A549 (cell line): ENCODE results near the gene DYRK1A.

Experiments
- MYC ChIP-seq: IDR thresholded peaks from 2 replicates; pipeline ENCODE4 v1.6.1; 2012; ENCODE audit warnings: mild to moderate bottlenecking, inconsistent platforms, low read length, improper control_type of control experiment, borderline replicate concordance
- POLR2A ChIP-seq: IDR thresholded peaks from 2 replicates; pipeline ENCODE4 v1.6.1; 2012; ENCODE audit warnings: mild to moderate bottlenecking, low read length
- RAD21 ChIP-seq, 2 experiments: fragments of >200 bp in 1 of 2; sonication (Bioruptor Twin) in 1 of 2; formaldehyde crosslinking in 1 of 2; IDR thresholded peaks in 1 of 2; conservative IDR thresholded peaks in 1 of 2; 2 replicates in 1 of 2; 3 replicates in 1 of 2; pipeline ENCODE4 v1.6.1; 2012 to 2018; ENCODE audit warnings: inconsistent platforms in 1 of 2
- RARB ChIP-seq: fragments of 250-450 bp; sonication (Bioruptor Pico); IDR thresholded peaks from 2 replicates; pipeline ENCODE4 v1.8.0; 2021; ENCODE audit warnings: mild to moderate bottlenecking, moderate library complexity
- RCOR1 ChIP-seq: fragments of 150-350 bp; IDR thresholded peaks from 2 replicates; pipeline ENCODE4 v1.6.1; 2014; ENCODE audit warnings: antibody characterized with exemption, low read length, low read depth
- SMC3 ChIP-seq: fragments of >200 bp; sonication (Bioruptor Twin); formaldehyde crosslinking; IDR thresholded peaks from 3 replicates; pipeline ENCODE4 v1.6.1; 2018; ENCODE audit warnings: inconsistent platforms
- TF ChIP-seq, protein P1 (sequence below): fragments of >200 bp; sonication (Bioruptor Twin); formaldehyde crosslinking; IDR thresholded peaks from 3 replicates; pipeline ENCODE4 v1.5.1; 2016
- TF ChIP-seq, protein P2 (sequence below): fragments of 450-650 bp; IDR thresholded peaks from 2 replicates; pipeline ENCODE4 v1.6.1; 2014; ENCODE audit warnings: antibody characterized with exemption

DNA sequence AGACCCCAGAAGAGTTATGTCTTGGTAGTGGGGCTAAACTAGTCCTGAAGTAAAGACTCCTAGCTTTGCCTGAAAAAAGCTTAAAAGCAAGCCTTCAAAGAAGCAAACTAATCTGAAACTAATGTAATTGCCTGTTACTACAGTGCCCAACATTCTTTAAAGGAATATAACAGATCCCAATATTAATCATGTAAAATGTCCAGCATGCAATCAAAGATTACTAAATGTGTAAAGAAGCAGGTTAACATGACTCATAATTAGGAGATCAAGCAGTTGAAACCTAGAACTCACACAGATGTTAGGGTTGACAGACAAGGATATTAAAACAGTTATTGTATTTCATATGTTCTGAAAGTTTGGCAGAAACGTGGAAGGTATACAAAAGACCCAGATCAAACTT lies 17.8 kb downstream of the DYRK1A start:
- TF ChIP-seq RAD21 (conservative IDR thresholded peaks at IDR 0.05 in 1 of 2, IDR thresholded peaks at IDR 0.05 in 1 of 2), result no peak
- TF ChIP-seq RCOR1, result no peak
- TF ChIP-seq, protein P1, sequence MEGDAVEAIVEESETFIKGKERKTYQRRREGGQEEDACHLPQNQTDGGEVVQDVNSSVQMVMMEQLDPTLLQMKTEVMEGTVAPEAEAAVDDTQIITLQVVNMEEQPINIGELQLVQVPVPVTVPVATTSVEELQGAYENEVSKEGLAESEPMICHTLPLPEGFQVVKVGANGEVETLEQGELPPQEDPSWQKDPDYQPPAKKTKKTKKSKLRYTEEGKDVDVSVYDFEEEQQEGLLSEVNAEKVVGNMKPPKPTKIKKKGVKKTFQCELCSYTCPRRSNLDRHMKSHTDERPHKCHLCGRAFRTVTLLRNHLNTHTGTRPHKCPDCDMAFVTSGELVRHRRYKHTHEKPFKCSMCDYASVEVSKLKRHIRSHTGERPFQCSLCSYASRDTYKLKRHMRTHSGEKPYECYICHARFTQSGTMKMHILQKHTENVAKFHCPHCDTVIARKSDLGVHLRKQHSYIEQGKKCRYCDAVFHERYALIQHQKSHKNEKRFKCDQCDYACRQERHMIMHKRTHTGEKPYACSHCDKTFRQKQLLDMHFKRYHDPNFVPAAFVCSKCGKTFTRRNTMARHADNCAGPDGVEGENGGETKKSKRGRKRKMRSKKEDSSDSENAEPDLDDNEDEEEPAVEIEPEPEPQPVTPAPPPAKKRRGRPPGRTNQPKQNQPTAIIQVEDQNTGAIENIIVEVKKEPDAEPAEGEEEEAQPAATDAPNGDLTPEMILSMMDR, result no peak
- no peak for TF ChIP-seq POLR2A
- TF ChIP-seq SMC3, result no peak
- TF ChIP-seq, protein P2, sequence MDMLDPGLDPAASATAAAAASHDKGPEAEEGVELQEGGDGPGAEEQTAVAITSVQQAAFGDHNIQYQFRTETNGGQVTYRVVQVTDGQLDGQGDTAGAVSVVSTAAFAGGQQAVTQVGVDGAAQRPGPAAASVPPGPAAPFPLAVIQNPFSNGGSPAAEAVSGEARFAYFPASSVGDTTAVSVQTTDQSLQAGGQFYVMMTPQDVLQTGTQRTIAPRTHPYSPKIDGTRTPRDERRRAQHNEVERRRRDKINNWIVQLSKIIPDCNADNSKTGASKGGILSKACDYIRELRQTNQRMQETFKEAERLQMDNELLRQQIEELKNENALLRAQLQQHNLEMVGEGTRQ, result no peak
- TF ChIP-seq MYC, result no peak
- TF ChIP-seq RARB, result no peak
